ENCODE results near the gene AKR1D1. TPM values are rescaled to one million over a fixed set of nuclear protein-coding genes. Genes with fewer than 3 reads are reported as not detected.

The AKR1D1 gene
- total and polyA plus RNA-seq, 2 of the 13 experiments (the other 11 are each of a cell fraction or from before 2014, with no cell fraction given), result 6.9 to 37.0 TPM

- TF ChIP-seq SPEN (CRISPR knock-in tag; IDR thresholded peaks at IDR 0.05; ENCODE audit: low read depth) (no peak), ZNF878 (CRISPR knock-in tag; IDR thresholded peaks at IDR 0.05) (no peak), SKI (IDR thresholded peaks at IDR 0.05; ENCODE audit: partially characterized antibody) (no peak), ZNF562 (CRISPR knock-in tag; IDR thresholded peaks at IDR 0.05; ENCODE audit: borderline replicate concordance) (no peak), NPAS2 (CRISPR knock-in tag; IDR thresholded peaks at IDR 0.05; ENCODE audit: borderline replicate concordance) (no peak), NR2F6 (IDR thresholded peaks at IDR 0.05) (peak; percentile 94), NR2F6 (CRISPR knock-in tag; IDR thresholded peaks at IDR 0.05) (peak; percentile 64), PHF20 (CRISPR knock-in tag; IDR thresholded peaks at IDR 0.05) (no peak), EHMT2 (IDR thresholded peaks at IDR 0.05; ENCODE audit: borderline replicate concordance, low read depth, low read length) (no peak), EP300 (IDR thresholded peaks at IDR 0.05; ENCODE audit: low read depth in 2 of 2, low read length in 2 of 2) (peak in 1 of 2 experiments; percentile 95; a peak in 3 of 4 replicates), EP300 (CRISPR knock-in tag; IDR thresholded peaks at IDR 0.05; ENCODE audit: borderline replicate concordance) (peak; percentile 53; the same call in 1 of the 2 replicates), MTF1 (CRISPR knock-in tag; IDR thresholded peaks at IDR 0.05) (no peak), SMAD3 (CRISPR knock-in tag; IDR thresholded peaks at IDR 0.05) (0 out of 2 replicates have a peak, but pooled peaks have one; percentile 27), CCAR2 (optimal IDR thresholded peaks at IDR 0.05; ENCODE audit: low read depth, low read length) (no peak), SP4 (CRISPR knock-in tag; IDR thresholded peaks at IDR 0.05) (no peak), PHF21A (CRISPR knock-in tag; IDR thresholded peaks at IDR 0.05) (0 out of 2 replicates have a peak, but pooled peaks have one; percentile 36), ZNF687 (CRISPR knock-in tag; IDR thresholded peaks at IDR 0.05) (no peak)
- TF ChIP-seq, protein P1, sequence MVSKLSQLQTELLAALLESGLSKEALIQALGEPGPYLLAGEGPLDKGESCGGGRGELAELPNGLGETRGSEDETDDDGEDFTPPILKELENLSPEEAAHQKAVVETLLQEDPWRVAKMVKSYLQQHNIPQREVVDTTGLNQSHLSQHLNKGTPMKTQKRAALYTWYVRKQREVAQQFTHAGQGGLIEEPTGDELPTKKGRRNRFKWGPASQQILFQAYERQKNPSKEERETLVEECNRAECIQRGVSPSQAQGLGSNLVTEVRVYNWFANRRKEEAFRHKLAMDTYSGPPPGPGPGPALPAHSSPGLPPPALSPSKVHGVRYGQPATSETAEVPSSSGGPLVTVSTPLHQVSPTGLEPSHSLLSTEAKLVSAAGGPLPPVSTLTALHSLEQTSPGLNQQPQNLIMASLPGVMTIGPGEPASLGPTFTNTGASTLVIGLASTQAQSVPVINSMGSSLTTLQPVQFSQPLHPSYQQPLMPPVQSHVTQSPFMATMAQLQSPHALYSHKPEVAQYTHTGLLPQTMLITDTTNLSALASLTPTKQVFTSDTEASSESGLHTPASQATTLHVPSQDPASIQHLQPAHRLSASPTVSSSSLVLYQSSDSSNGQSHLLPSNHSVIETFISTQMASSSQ (IDR thresholded peaks at IDR 0.05; ENCODE audit: low read depth), result peak; percentile 62; the same call in 1 of the 2 replicates
- TF ChIP-seq, protein P1 (CRISPR knock-in tag; IDR thresholded peaks at IDR 0.05; ENCODE audit: borderline replicate concordance), result peak; percentile 25; the same call in 1 of the 2 replicates
- TF ChIP-seq, protein P2, sequence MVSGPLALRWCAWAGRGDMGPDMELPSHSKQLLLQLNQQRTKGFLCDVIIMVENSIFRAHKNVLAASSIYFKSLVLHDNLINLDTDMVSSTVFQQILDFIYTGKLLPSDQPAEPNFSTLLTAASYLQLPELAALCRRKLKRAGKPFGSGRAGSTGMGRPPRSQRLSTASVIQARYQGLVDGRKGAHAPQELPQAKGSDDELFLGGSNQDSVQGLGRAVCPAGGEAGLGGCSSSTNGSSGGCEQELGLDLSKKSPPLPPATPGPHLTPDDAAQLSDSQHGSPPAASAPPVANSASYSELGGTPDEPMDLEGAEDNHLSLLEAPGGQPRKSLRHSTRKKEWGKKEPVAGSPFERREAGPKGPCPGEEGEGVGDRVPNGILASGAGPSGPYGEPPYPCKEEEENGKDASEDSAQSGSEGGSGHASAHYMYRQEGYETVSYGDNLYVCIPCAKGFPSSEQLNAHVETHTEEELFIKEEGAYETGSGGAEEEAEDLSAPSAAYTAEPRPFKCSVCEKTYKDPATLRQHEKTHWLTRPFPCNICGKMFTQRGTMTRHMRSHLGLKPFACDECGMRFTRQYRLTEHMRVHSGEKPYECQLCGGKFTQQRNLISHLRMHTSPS (CRISPR knock-in tag; IDR thresholded peaks at IDR 0.05; ENCODE audit: low read depth), result no peak
- TF ChIP-seq, protein P3, sequence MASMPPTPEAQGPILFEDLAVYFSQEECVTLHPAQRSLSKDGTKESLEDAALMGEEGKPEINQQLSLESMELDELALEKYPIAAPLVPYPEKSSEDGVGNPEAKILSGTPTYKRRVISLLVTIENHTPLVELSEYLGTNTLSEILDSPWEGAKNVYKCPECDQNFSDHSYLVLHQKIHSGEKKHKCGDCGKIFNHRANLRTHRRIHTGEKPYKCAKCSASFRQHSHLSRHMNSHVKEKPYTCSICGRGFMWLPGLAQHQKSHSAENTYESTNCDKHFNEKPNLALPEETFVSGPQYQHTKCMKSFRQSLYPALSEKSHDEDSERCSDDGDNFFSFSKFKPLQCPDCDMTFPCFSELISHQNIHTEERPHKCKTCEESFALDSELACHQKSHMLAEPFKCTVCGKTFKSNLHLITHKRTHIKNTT (CRISPR knock-in tag; IDR thresholded peaks at IDR 0.05), result no peak
Measured at GRCh38 chr7:138065827-138066226, 10.4 kb upstream of the AKR1D1 start (continued).

Measured in HepG2 (cell line).